KBM-7 (cell line): ENCODE results near the gene USP12.
"Not testable (repeated sequence)": the region's sequence is repeated elsewhere in the genome, so short reads cannot be mapped to it uniquely, and the experiment has no call there.

ENCODE experiments used
- DNase-seq: peaks from one replicate; pipeline ENCODE4 v3.0.0-alpha.2; 2015
- in situ Hi-C: fragments of 300-500 bp; cut with MboI; formaldehyde crosslinking; loops from 2 replicates; pipeline ENCODE4 v1.14.3; 2020; ENCODE audit warnings: low sequenced_read_pairs, low pct_unique_long_range_greater_than_20kb, mixed read lengths

The USP12 gene, protein sequence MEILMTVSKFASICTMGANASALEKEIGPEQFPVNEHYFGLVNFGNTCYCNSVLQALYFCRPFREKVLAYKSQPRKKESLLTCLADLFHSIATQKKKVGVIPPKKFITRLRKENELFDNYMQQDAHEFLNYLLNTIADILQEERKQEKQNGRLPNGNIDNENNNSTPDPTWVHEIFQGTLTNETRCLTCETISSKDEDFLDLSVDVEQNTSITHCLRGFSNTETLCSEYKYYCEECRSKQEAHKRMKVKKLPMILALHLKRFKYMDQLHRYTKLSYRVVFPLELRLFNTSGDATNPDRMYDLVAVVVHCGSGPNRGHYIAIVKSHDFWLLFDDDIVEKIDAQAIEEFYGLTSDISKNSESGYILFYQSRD

DNA sequence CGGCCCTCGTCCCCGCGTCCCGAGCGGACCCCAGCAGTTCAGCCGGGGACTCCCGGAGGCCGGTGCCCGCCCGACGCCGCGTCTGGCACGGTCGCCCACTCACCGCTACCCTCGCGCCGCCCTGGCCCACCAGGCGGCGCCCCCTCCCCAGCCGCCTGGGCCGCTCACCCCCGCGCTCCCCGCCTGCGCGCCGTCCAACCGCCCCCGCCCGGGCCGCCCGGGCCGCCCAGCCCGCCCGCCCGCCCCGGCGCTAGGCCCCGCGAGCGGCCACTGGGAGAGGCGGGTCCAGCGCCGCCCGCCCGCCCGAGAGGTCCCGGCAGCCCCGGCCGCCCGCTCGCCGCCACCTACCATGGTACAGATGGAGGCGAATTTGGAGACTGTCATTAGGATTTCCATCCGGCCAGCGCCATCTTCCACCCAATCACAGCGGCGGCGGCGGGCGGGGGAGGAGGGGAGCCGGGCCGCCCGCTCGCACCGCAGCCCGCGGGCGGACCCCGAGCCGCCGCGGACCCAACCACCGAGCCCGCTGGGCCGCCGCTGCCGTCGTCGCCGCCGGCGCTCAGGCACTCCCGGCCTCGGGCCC lies at the start of gene USP12:
USP12 (minus strand) TSS at position 568 of the 583 bp plus-strand sequence; CDS start at position 396, 172 bp downstream.
- DNase-seq, result no peak
- in situ Hi-C loops, result no loop called here

DNA sequence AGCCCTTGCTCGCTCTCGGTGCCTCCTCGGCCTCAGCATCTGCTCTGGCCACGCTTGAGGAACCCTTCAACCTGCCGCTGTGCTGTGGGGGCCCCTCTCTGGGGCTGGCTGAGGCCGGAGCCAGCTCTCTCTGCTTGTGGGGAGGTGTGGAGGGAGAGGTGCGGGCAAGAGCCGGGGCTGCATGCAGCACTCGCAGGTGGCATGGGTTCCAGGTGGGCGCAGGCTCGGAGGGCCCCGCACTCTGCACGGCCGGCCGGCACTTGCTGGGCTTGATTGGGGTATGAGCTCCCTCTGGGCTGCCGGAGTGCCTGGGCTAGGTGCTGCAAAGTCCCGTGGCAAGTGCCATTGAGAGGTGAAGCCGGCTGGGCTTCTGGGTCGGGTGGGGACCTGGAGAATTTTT lies 48.0 kb upstream of the USP12 start:
- in situ Hi-C loops, result no loop called here
- DNase-seq, result no peak

DNA sequence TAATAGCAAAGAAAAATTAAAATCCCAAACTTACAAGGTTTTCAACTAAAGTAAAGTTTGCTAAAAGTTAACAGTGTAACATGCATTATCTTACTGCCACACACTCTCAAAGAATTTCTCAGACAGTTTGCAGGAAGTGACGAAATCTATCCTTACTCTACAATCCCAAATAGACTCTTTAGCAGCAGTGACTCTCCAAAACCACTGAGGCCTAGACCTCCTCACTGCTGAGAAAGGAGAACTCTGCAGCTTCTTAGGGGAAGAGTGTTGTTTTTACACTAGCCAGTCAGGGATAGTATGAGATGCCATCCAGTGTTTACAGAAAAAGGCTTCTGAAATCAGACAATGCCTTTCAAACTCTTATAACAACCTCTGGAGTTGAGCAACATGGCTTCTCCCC lies 47.2 kb upstream of the USP12 start:
- in situ Hi-C loops, result not testable (repeated sequence)
- peak; percentile 43 for DNase-seq

DNA sequence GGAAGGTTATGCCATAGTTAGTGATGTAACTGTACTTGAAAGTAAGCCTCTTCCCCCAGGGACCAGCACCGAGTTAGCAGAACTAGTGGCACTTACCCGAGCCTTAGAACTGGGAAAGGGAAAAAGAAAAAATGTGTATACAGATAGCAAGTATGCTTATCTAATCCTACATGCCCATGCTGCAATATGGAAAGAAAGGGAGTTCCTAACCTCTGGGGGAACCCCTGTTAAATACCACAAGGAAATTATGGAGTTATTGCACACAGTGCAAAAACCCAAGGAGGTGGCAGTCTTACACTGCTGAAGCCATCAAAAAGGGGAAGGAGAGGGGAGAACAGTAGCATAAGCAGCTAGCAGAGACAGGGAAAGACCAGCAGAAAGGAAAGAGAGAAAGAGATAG lies 46.2 kb upstream of the USP12 start:
- in situ Hi-C loops, result not testable (repeated sequence)
- DNase-seq, result peak; percentile 35

DNA sequence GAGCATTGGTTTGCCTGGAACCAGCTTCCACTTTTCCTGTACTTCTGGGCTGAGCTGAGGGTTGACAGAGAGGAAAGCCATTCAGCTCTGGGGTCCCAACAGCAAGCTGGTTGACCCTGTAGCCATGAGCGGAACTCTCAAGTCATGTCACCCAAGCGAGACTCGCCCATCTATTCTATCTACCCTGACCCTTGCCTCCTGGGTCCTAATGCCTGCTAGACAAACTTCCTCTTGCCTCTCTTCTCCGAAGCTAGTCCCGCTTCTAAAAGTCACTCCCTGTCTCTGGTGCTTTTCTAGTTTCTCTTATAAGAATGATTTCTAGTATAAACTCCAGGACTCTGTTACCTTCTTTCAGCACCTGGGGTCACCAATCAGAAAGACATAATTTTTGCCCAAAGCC lies 41.8 kb upstream of the USP12 start:
- in situ Hi-C loops, DNase-seq: not testable (repeated sequence)

DNA sequence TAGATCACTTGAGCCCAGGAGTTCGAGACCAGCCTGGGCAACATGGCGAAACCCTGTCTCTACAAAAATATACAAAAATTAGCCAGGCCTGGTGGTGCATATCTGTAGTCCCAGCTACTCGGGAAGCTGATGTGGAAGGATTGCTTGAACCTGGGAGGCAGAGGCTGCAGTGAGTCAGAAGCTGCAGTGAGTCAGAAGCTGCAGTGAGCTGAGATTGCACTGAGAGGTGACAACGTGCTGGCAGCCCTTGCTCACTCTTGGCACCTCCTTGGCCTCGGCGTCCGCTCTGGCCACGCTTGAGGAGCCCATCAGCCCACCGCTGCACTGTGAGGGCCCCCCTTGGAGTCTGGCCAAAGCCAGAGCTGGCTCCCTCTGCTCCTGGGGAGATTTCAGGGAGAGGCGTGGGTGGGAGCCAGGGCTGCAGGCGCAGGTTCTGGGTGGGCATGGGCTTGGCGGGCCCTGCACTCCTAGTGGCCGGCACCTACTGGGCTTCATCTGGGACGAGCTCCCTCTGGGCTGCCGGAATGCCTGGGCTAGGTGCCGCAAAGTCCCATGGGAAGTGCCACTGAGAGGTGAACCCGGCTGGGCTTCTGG lies 40.3 kb upstream of the USP12 start:
- DNase-seq, result no peak
- in situ Hi-C loops, result no loop called here

DNA sequence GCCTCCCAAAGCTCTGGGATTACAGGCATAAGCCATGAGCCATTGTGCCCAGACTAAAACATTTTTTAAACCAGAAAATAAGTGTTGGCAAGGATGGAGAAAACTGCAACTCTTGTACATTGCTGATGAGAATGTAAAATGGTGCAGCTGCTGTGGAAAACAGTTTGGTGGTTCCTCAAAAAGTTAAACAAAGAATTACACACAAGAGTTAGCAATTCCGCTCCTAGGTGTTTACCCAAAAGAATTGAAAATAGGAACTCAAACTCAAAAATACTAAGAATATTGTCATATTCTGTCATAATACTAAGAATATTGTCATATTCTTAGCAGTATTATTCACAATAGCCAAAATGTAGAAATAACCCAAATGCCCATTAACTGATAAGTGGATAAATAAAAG lies 39.7 kb upstream of the USP12 start:
- in situ Hi-C loops, result no loop called here
- no peak for DNase-seq

DNA sequence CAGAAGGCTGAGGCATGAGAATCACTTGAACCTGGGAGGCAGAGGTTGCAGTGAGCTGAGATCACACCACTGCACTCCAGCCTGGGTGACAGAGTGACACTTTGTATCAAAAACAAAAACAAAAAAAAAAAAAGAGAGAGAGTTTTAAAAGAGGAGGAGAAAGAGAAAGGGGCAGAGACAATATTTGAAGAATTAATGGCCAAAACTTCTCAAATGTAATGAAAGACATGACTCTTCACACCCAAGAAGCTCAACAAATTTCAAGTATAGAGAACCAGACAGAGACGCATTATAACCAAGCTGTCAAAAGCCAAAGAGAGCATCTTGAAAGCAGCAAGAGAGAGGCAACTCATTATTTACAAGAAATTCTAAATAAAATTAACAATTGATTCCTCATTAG lies 36.9 kb upstream of the USP12 start:
- in situ Hi-C loops, result no loop called here
- no peak for DNase-seq

DNA sequence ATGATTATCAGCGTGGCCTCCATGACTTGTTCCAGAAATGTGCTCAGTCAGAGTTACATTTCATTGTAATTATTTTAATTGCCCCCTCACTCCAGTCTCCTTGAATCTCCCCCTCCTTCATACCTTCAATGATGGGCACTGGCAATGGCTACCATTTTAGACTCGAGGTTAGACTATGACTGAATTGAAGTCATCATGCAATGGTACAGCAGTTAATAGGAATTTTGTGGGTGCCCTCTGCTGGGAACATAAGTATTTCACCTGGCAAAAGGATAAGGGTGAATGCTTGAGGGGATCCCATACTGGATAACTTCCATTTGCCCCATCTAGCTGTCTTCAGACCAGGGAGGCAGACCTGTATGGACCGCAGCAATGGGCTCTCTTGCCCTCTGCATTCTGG lies 32.2 kb upstream of the USP12 start:
- in situ Hi-C loops, result no loop called here
- no peak for DNase-seq

DNA sequence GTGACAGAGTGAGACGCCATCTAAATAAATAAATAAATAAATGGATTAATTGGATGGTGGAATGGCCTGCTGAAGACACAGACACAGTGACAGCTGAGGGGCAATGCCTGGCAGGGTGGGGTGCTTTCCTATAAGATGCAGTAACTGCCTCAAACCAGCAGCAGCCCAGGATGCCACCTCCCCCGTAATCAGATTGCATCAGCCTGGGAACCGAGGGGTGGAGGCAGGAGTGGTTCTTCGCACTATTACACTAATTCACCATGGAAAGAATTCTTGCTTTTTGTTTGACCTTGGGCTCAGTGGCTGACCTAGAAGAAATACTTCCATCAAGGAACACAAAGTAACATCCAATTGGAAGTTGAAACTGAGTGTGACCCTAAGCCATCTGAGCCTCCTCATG lies 31.6 kb upstream of the USP12 start:
- no peak for DNase-seq
- in situ Hi-C loops, result no loop called here

DNA sequence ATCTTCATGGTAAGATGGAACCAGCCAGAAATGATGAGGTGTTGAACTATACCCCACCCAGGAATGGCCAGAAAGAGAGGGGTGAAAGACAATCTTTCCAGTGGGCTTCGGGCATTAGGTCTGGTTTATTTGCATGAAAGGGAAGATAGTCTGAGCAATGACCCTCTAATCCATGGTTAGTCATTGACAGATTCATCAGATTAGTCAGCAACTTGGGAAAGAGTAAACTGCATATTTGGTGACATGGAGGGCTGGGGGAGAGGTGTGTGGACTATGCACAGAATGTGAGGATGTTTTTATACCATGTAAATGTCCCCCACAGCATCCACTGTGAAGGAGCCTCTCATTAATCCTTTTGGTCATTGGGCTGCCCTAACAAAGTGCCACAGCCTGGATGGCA lies 30.1 kb upstream of the USP12 start:
- in situ Hi-C loops, result no loop called here
- no peak for DNase-seq

DNA sequence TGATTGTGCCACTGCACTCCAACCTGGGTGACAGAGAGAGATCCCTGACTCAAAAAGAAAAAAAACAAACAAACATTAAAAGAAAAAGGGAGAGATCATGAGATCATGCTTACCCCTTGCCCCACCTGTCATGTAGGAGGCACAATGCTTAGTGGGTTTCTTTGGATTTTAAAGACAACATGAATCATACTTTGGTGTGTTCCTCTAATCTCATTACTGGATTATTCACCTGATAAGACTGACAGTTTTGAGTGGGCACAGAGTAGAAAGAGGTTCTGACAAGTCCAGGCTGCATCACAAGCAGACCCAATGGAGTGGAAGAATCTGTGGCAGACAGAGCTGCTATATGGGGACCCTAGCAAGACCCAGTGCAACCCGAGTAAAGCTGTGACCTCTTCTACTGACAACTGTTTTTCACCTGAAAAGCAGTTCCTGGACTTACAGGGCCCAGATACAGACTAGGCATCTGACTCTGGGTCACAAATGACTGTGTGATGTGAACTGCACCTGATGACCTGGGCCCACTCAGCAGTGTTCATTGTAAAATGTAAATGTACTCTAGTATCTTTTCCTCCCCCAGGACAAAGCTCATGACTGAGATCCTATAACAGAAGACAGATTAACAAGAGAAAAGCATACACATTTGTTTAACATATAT lies 28.9 kb upstream of the USP12 start:
- no peak for DNase-seq

DNA sequence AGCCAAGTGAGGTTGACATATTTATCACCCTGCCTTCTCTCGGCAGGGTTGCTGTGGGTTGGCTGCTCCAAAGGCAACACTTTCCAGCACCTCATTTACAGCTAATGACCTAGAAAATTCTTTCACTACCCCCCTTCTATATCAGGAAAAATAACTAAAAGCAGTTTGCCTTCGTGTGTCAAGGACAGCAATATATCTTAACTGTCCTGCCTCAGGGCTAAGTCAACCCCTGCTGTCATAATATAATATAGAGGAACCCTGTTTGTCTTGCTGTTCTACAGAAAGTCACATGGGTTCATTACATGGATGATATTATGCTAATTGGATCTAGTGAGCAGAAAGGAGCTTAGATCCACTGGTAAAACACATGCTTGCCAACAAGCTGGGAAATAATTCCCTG lies 28.1 kb upstream of the USP12 start:
- in situ Hi-C loops, result no loop called here
- DNase-seq, result no peak

More for the DNA sequence above, 28.9 kb upstream of the USP12 start:
- in situ Hi-C loops, result no loop called here

DNA sequence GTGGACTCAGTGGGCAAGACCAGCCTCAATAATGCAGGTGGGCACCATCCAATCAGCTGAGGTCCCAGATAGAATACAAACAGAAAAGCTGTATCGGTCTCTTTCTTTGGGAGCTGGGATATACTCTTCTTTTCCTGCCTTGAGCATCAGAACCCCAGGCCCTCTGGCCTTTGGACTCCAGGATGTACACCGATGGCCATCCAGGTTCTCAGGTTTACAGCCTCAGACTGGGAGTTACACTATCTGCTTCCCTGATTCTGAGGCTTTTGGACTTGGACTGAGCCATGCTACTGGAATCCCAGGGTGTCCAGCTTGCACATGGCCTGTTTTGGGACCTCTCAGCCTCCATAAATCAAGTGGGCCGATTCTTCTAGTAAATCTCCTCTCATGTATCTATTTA lies 27.6 kb upstream of the USP12 start:
- DNase-seq, result no peak
- in situ Hi-C loops, result no loop called here

DNA sequence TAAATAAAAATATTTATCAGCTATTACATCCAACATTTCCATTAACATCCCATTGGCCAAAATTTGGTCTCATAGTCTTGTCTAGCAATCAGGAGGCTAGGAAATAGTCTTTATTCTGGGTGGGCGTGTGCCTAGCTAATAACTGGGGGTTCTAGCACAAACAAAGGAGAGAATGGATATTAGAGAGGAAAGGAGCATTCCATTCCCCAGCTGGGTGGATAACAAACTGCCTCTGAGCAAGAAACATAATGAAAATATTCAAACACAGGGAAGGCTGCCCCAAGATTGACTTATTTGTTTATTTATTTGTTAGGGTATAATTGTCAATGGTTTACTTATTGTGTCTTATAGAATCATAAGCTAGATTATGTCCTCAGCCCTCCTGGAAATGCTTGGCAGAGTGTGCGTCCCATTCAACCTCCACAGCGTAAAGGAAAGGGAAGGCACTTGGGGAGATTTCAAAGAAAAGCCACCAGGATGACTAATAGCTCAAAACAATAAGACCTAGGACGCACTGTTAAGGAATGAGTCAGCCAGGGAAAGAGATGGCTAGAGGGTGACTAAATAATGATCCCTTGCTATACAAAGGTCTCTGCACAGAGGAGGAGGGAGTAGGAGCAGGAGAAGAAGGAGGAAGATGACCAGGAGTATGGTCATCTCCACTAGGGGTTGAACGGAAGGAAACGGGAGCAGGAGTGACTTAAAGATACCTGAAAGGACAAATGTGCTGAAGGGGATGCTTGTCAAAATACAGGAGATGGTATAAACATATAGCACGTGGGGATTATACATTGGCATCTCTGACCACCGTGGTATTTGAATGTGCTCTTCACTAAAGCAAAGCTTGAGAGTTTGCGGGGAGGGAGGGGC lies 23.5 kb upstream of the USP12 start:
- DNase-seq, result peak; percentile 34
- in situ Hi-C loops, result no loop called here

DNA sequence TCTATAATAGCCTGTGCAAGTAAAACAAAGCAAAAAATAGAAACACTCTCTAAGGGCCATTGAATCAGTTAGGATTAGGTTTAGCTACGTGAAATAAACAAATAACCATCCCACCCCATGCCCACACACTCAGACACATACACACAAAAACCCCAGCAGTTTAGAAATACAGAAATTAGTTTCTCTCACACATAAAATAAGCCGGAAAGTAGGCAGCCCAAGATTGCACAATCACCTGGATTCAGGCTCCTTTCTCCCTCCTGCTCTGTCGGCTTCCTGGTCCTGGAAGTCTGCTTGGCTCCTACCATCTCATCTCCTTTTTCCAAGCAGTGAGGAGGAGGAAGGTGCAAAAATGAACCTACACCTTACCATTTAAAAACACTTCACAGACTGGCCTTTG lies 22.6 kb upstream of the USP12 start:
- no peak for DNase-seq

DNA sequence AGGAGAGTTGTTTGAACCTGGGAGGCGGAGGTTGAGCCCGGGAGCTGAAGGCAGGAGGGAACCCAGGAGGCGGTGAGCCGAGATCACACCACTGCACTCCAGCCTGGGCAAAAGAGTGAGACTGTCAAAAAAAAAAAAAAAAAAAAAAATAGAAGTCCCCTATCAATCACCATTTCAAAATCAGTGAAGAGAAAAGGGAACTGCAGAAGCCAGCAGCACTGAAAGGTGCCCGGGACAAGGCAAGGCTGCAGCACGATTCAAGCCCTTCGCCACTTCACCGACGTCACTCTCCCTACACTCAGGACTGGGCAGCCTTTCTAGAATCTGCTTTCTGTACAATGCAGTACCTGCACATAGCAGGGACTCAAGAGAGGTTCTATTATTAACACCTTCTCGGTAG lies 21.9 kb upstream of the USP12 start:
- no peak for DNase-seq
- in situ Hi-C loops, result no loop called here

More for the DNA sequence above, 22.6 kb upstream of the USP12 start:
- in situ Hi-C loops, result no loop called here

DNA sequence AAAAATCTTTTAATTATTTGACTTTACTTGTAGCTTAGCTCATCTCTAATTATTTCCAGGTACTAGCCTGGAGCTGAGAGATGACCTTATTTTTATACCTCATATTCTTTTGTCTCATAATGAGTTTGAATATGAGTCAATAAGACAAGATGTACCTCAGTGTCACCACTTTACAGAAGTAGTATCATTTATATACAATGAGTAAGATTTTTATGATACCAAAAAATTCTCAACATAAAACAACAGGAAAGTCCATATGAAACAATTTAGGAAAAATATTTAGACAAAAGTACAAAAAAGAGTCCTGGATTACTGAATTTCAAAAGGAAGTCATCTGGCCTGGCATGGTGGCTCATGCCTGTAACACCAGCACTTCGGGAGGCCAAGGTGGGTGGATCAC lies 21.4 kb upstream of the USP12 start:
- in situ Hi-C loops, result no loop called here
- DNase-seq, result no peak

DNA sequence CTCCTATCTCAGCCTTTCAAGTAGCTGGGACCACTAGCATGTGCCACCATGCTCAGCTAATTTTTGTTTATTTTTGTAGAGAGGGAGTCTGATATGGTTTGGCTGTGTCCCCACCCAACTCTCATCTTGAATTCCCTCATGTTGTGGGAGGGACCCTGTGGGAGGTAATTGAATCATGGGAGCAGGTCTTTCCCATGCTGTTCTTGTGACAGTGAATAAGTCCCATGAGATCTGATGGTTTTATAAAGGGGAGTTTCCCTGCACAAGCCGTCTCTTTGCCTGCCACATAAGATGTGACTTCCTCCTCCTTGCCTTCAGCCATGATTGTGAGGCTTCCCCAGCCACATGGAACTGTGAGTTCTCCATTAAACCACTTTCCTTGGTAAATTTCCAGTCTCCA lies 20.8 kb upstream of the USP12 start:
- DNase-seq, in situ Hi-C loops: not testable (repeated sequence)
